Loucy (cell line): ENCODE results near the gene MCF2L.

Source experiments
- CTCF ChIP-seq: fragments of 200-600 bp; sonication (generic); conservative IDR thresholded peaks from 2 replicates; pipeline ENCODE4 v1.5.1; 2014; ENCODE audit warnings: mild to moderate bottlenecking, antibody characterized with exemption, low read length
- EZH2phosphoT487 ChIP-seq: fragments of 200-600 bp; IDR thresholded peaks from 2 replicates; pipeline ENCODE4 v1.6.1; 2018; ENCODE audit warnings: antibody characterized with exemption, mild to moderate bottlenecking, moderate library complexity, borderline replicate concordance

GRCh38 chr13:113032291-113032690, 63.3 kb downstream of the MCF2L start:
- TF ChIP-seq CTCF (no peak), EZH2phosphoT487 (no peak)
